ENCODE results near the gene GAB3. TPM values are rescaled to one million over a fixed set of nuclear protein-coding genes. Genes with fewer than 3 reads are reported as not detected.

GAB3 gene
- polyA plus RNA-seq, 2 of the 4 experiments (the other 2 are of a cell fraction) = 0.13 to 0.39 TPM

DNA sequence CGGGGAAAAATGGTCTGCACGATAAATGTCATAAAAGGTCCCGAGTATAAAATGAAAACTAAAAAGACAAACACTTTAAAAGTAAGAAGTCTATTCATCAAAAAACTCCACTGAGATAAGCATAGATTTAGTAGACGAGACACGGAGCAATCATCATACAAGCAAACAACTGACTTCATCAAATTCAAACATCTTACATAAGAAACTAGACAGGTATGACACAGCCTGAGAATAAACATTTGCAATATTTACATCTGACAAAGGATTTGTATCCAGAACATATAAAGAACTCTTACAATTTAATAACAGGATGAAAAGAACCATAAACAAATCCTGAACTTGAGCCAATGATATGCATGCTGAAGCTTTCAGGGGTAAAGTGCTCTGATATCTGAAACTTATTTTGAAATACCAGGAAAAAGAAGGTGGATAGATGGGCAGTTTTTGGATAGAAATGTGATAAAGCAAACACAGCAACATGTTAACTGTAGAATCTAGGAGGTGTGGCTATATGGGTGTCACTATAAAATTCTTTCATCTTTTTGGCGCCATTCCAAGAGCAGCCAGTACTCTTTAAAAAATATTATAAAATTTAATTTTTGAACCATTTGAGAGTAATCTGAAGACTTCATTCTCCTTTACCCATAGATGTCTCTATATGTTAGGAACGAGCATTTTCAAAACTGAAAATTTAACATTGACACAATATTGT is 42.4 kb upstream of the GAB3 start (continued):
- TF ChIP-seq HOXB13 (CRISPR knock-in tag; IDR thresholded peaks at IDR 0.05; ENCODE audit: low read depth) (no peak), CHD2 (IDR thresholded peaks at IDR 0.05; ENCODE audit: low read length, partially characterized antibody) (no peak), FOSL2 (IDR thresholded peaks at IDR 0.05) (no peak; the same call in 1 of the 2 replicates), FOSL2 (CRISPR knock-in tag; IDR thresholded peaks at IDR 0.05) (peak; percentile 48; the same call in 1 of the 2 replicates)
- TF ChIP-seq, protein P1, sequence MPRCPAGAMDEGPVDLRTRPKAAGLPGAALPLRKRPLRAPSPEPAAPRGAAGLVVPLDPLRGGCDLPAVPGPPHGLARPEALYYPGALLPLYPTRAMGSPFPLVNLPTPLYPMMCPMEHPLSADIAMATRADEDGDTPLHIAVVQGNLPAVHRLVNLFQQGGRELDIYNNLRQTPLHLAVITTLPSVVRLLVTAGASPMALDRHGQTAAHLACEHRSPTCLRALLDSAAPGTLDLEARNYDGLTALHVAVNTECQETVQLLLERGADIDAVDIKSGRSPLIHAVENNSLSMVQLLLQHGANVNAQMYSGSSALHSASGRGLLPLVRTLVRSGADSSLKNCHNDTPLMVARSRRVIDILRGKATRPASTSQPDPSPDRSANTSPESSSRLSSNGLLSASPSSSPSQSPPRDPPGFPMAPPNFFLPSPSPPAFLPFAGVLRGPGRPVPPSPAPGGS (IDR thresholded peaks at IDR 0.05) = no peak
- TF ChIP-seq, protein P2, sequence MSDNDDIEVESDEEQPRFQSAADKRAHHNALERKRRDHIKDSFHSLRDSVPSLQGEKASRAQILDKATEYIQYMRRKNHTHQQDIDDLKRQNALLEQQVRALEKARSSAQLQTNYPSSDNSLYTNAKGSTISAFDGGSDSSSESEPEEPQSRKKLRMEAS (IDR thresholded peaks at IDR 0.05) = no peak

DNA sequence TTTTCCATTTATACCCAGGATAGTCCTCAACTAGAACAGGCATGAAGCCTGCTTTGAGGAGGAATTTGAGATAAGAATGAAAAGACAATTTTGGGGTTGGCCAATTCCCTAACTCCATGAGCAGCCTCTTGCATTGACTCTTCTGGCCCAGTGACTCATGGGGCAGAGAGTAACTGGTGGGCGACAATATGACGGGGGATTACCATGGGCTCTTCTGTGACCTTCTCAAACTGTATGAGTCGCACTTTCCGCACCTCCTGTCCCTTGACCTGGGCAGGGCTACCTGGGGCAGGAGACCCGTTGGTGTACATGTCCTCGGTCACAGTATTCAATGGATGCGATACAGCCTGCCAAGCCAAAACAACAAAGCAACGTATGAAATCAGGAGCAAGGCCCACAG is 41.1 kb upstream of the GAB3 start:
- ChIA-PET POLR2A (interaction anchor here (0.6 to 0.8 kb wide), 2 partner anchors 14 to 30 kb away, joined by 3 to 4 read pairs; no protein-coding TSS in a partner anchor), CTCF (interaction anchor here (1.3 kb wide), 1 partner anchor 14 kb away, joined by 3 read pairs; no protein-coding TSS in a partner anchor)
- Histone ChIP-seq H3K4me3 (no peak overlapping the region), H3K9me3 (no peaks in the 10 kb centered on the region), H3K4me2 (peak overlapping the region; percentile 49; the same call in 2 of the 3 replicates), H3K4me1 (peaks cover 38% of the 10 kb centered on the region), H3K27ac (peak overlapping the region in 1 of 2 experiments; percentile 16; a peak in 1 of 6 replicates)
- TF ChIP-seq CBX8 (IDR thresholded peaks at IDR 0.05) (no peak), MAFK (IDR thresholded peaks at IDR 0.05; ENCODE audit: partially characterized antibody) (no peak), NR3C1 (IDR thresholded peaks at IDR 0.05) (no peak), TFCP2L1 (CRISPR knock-in tag; IDR thresholded peaks at IDR 0.05) (no peak)
- TF ChIP-seq, protein P3, sequence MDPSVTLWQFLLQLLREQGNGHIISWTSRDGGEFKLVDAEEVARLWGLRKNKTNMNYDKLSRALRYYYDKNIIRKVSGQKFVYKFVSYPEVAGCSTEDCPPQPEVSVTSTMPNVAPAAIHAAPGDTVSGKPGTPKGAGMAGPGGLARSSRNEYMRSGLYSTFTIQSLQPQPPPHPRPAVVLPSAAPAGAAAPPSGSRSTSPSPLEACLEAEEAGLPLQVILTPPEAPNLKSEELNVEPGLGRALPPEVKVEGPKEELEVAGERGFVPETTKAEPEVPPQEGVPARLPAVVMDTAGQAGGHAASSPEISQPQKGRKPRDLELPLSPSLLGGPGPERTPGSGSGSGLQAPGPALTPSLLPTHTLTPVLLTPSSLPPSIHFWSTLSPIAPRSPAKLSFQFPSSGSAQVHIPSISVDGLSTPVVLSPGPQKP (IDR thresholded peaks at IDR 0.05; ENCODE audit: low read depth, low read length) = no peak
- no peak for ATAC-seq
- WGBS (ENCODE audit: missing lambda C conversion rate) = 86% methylated on average over 8 of the region's 8 CpGs
- no peak for FAIRE-seq
- DNase-seq (ENCODE audit: low read depth in 1 of 2, low spot score in 1 of 2) = no peak

DNA sequence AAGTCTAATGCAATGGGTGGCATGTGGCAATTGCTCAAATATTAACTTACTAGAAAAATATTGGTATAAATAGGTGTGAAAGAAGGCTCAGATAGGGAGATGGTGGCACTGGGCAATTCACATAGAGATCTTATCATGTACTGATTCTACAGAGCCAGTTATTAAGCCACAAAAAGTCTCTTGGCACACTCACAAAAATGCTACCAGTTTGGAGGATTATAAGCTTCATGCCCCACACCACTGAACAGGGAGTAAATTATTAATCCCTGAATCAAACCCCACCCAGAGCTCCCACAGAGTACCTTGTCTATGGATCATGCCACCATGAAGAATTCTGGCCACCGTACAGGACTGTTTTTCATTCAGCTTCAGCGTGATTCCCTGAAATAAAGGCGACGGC is 40.6 kb upstream of the GAB3 start:
- ATAC-seq (no peak), DNase-seq (ENCODE audit: low read depth in 1 of 2, low spot score in 1 of 2) (no peak), FAIRE-seq (no peak)
- H3K4me3 ChIP-seq = no peak overlapping the region
- no peaks in the 10 kb centered on the region for H3K9me3 ChIP-seq
- H3K4me2 ChIP-seq = peak overlapping the region; percentile 49
- no peak overlapping the region; a peak in 1 of 6 replicates for H3K27ac ChIP-seq
- CTCF ChIA-PET = interaction anchor here (0.9 to 1.3 kb wide), 2 partner anchors 15 to 43 kb away, joined by 3 read pairs; no protein-coding TSS in a partner anchor
- WGBS (ENCODE audit: missing lambda C conversion rate) = 65% methylated on average over 4 of the region's 4 CpGs
- H3K4me1 ChIP-seq = peaks cover 33% of the 10 kb centered on the region; the same call in 2 of the 3 replicates
- TF ChIP-seq POLR2AphosphoS2 (conservative IDR thresholded peaks at IDR 0.05; ENCODE audit: low read length) (no peak), GATA3 (IDR thresholded peaks at IDR 0.05; ENCODE audit: borderline replicate concordance) (peak; percentile 36; the same call in 1 of the 2 replicates), CHD2 (IDR thresholded peaks at IDR 0.05; ENCODE audit: low read length, partially characterized antibody) (no peak)
- POLR2A ChIA-PET = interaction anchor here (0.6 to 0.8 kb wide), 2 partner anchors 13 to 29 kb away, joined by 3 to 4 read pairs; no protein-coding TSS in a partner anchor

DNA sequence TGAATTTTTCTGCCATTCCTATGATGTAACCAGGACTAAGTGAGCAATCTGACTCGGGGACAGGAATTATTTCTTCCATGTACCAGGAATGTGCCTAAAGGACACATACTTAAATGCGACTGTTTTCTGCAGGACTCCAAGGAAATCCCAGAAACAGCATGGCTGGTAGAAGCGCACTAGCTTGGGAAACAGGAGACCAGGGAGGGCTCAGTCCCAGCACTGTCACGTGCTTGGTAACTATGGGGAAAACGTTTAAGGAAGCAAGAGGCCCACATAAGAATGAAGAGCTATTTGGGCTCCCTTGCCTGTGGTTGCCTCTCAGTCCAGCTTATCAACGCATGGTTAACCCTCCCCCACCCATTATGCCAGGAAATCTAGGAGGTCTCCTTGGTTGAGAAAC is 34.8 kb upstream of the GAB3 start:
- 77% methylated on average over 6 of the region's 6 CpGs for WGBS (ENCODE audit: missing lambda C conversion rate)
- Histone ChIP-seq H3K4me2 (no peak overlapping the region), H3K27ac (no peak overlapping the region), H3K4me3 (no peak overlapping the region), H3K4me1 (no peaks in the 10 kb centered on the region), H3K9me3 (no peaks in the 10 kb centered on the region)
- ChIA-PET CTCF (interaction anchor here (1.2 kb wide), 1 partner anchor 37 kb away, joined by 3 read pairs; no protein-coding TSS in a partner anchor), POLR2A (no interaction called here)
- ATAC-seq (no peak), FAIRE-seq (no peak), DNase-seq (ENCODE audit: low read depth in 1 of 2, low spot score in 1 of 2) (no peak)
- TF ChIP-seq CHD2 (IDR thresholded peaks at IDR 0.05; ENCODE audit: low read length, partially characterized antibody) (no peak), RARB (CRISPR knock-in tag; IDR thresholded peaks at IDR 0.05) (no peak), EHMT2 (IDR thresholded peaks at IDR 0.05; ENCODE audit: low read depth) (no peak), ZNF302 (CRISPR knock-in tag; IDR thresholded peaks at IDR 0.05) (no peak), HOXB13 (CRISPR knock-in tag; IDR thresholded peaks at IDR 0.05; ENCODE audit: low read depth) (no peak)
- TF ChIP-seq, protein P2 (IDR thresholded peaks at IDR 0.05) = no peak
- TF ChIP-seq, protein P4, sequence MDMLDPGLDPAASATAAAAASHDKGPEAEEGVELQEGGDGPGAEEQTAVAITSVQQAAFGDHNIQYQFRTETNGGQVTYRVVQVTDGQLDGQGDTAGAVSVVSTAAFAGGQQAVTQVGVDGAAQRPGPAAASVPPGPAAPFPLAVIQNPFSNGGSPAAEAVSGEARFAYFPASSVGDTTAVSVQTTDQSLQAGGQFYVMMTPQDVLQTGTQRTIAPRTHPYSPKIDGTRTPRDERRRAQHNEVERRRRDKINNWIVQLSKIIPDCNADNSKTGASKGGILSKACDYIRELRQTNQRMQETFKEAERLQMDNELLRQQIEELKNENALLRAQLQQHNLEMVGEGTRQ (IDR thresholded peaks at IDR 0.05) = no peak

All from A549 (cell line).